Left lobe of liver (tissue), 2 donors: ENCODE data around the gene SLC39A13. TPM values are rescaled to one million over a fixed set of nuclear protein-coding genes. Genes with fewer than 3 reads are reported as not detected.

Source experiments
- ATAC-seq: fragments of 200-7000 bp; cut with Tn5 transposase; one replicate; pipeline ENCODE4 v1.9.1; 2020; ENCODE audit warnings: mild to moderate bottlenecking, moderate library complexity
- DNase-seq: peaks from one replicate; pipeline ENCODE4 v3.0.0-alpha.2; 2020; ENCODE audit warnings: low spot score
- total RNA-seq: library from RNA; stranded (reverse); gene quantifications from one replicate; pipeline ENCODE4 v1.2.1, GENCODE V29; 2021
- donor health status: DM: no; HTN: no; CAD: no; lungs with moderate emphysema.
- donor health status: DM: no; HTN: yes; CAD: no.

Gene SLC39A13
- total RNA-seq, 1 donor from 2014 or later = 15.8 TPM

- ATAC-seq (peak; percentile 73), DNase-seq (no peak)
Measured at GRCh38 chr11:47399860-47400767, 8.3 kb upstream of the SLC39A13 start.

GRCh38 chr11:47400768-47401279 is 7.6 kb upstream of the SLC39A13 start:
- DNase-seq = no peak

GRCh38 chr11:47403135-47403534 is 5.3 kb upstream of the SLC39A13 start:
- DNase-seq (no peak), ATAC-seq (no peak)

More at GRCh38 chr11:47400768-47401279, 7.6 kb upstream of the SLC39A13 start:
- peak; percentile 81 for ATAC-seq

GRCh38 chr11:47403571-47403970 is 4.8 kb upstream of the SLC39A13 start:
- DNase-seq (no peak), ATAC-seq (no peak)

- ATAC-seq = no peak
- no peak for DNase-seq
Measured at GRCh38 chr11:47406896-47407745, 1.3 kb upstream of the SLC39A13 start.

- ATAC-seq = peak; percentile 1
- DNase-seq = no peak
Measured at GRCh38 chr11:47408598-47409439, 429 bp downstream of the SLC39A13 start.

- DNase-seq (no peak), ATAC-seq (no peak)
Measured at GRCh38 chr11:47409440-47410369, 1.3 kb downstream of the SLC39A13 start.

- ATAC-seq (no peak), DNase-seq (no peak)
Measured at GRCh38 chr11:47410370-47411264, 2.2 kb downstream of the SLC39A13 start.

- ATAC-seq (no peak), DNase-seq (no peak)
Measured at GRCh38 chr11:47411884-47412746, 3.7 kb downstream of the SLC39A13 start.

- no peak for ATAC-seq
- no peak for DNase-seq
Measured at GRCh38 chr11:47413351-47413750, 5.0 kb downstream of the SLC39A13 start.

- DNase-seq (no peak), ATAC-seq (no peak)
Measured at GRCh38 chr11:47413908-47414684, 5.7 kb downstream of the SLC39A13 start.

- DNase-seq (no peak), ATAC-seq (no peak)
Measured at GRCh38 chr11:47414685-47415070, 6.3 kb downstream of the SLC39A13 start.

- DNase-seq = no peak
Measured at GRCh38 chr11:47415091-47415854, 6.9 kb downstream of the SLC39A13 start.

GRCh38 chr11:47415949-47416472 is 7.6 kb downstream of the SLC39A13 start:
- no peak for DNase-seq
- ATAC-seq = peak; percentile 20

More at GRCh38 chr11:47415091-47415854, 6.9 kb downstream of the SLC39A13 start:
- peak; percentile 2 for ATAC-seq

GRCh38 chr11:47417712-47418111 is 9.3 kb downstream of the SLC39A13 start:
- DNase-seq (no peak), ATAC-seq (no peak)
